ENCODE data around the gene GPD2.

GPD2 gene

DNA sequence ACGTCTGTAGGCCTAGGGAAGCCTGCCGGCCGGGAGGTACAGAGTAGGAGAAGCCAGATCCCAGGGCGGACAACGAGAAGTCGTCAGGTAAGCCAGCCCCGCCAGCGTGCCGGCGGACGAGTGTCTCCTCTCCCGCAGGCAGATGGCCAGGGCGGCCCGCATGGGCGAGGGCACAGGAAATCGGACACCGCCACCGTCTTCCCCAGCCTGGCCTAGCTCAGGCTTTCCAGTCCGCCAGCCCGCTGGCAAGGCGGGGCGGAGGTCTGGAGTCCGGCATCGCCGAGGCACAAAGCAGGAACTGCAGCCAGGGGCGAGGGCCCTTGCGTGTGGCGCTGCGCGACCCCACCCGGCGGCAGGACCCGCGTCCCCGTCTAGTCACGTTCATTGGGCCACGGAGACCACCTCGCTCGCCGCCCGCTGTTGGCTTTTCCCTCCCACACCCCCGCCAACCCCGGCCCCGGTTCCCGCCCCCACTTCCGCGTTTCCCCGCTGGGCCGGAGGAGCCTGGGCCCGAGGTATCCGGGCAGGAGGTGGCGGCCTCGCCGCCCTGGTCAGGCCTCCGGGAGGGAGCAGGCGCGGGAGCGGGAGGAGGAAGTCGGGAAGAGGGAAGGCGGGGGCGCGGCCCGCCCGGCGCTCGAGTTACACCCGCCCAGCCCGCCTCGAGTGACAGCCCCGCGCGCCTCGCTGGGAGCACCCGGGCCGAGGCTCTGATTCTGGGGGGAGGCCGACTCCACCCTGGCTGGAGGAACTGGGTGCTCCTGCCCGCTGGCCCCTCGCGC lies at the start of gene GPD2:
GPD2 (plus strand) TSS at position 662 of the 779 bp plus-strand sequence. CDS start 39,727 bp downstream, outside the sequence.
- DNase-seq (ENCODE audit: low read depth) = peak; percentile 92

DNA sequence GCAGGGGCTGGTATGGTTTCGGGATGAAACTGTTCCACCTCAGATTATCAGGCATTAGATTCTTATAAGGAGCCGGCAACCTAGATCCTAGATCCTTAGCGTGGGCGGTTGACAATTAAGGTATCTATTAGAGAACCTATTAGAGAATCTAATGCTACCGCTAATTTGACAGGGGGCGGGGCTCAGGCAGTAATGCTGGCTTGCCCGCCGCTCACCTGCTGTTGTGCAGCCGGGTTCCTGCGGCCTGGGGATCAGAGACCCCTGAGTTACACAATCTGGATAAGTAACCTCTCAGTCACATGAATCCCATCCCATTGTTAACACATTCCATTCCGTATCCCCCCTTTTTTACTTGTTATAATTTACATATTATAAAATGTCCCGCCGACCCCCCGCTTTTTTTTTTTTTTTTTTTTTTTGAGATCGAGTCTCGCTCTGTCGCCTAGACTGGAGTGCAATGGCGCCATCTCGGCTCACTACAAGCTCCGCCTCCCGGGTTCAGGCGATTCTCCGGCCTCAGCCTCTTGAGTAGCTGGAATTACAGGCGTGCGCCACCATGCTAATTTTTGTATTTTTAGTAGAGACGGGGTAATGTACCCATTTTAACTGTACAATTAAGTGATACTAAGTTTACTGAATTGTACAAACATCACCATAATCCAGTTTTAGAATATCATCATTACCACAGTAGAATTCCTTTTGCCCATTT lies 42.0 kb upstream of the GPD2 start:
- no peak for DNase-seq (ENCODE audit: low read depth)

DNA sequence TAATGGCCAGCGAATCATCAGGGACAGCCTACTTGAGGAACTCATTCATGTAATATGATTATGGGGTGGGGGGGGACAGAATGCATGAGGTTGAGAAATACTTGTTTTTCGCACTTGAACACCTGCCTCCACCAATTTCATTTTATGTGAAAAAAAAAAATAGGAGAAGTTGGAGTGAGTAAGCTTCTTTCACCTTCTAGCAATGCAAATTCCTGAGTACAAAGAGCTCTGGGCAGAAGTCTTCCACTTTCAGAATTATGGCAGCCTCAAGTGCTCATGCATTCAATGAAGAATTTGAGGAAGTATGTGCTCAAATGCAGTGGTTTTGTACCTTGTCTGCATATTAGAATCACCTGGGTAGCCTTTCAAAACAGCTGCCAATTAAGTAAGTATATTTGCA lies 40.1 kb upstream of the GPD2 start:
- no peak for DNase-seq (ENCODE audit: low read depth)

DNA sequence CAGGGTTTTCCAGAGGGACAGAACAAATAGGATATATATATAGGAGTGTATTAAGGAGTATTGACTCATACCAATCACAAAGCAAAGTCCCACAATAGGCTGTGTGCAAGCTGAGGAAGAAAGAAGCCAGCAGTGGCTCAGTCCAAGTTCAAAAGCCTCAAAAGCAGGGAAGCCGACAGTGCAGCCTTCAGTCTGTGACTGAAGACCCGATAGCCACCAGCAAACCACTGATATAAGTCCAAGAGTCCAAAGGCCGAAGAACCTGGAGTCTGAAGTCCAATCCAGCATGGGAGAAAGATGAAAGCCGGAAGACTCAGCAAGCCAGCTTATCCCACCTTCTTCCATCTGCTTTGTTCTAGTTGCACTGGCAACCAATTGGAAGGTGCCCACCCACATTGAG lies 39.0 kb upstream of the GPD2 start:
- DNase-seq (ENCODE audit: low read depth) = no peak

DNA sequence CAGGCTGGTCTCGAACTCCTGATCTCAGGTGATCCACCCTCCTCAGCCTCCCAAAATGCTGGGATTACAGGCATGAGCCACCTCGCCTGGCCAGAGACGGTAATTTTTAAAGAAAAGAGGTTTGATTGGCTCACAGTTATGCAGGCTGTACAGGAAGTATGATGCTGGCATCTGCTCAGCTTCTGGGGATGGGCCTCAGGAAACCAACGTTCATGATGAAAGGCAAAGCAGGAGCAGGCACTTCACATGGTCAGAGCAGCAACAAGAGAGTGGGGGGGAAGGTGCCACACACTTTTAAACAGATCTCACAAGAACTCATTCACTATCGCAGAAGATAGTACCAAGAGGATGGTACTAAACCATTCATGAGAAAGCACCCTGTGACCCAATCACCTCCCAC lies 38.0 kb upstream of the GPD2 start:
- DNase-seq (ENCODE audit: low read depth) = no peak

DNA sequence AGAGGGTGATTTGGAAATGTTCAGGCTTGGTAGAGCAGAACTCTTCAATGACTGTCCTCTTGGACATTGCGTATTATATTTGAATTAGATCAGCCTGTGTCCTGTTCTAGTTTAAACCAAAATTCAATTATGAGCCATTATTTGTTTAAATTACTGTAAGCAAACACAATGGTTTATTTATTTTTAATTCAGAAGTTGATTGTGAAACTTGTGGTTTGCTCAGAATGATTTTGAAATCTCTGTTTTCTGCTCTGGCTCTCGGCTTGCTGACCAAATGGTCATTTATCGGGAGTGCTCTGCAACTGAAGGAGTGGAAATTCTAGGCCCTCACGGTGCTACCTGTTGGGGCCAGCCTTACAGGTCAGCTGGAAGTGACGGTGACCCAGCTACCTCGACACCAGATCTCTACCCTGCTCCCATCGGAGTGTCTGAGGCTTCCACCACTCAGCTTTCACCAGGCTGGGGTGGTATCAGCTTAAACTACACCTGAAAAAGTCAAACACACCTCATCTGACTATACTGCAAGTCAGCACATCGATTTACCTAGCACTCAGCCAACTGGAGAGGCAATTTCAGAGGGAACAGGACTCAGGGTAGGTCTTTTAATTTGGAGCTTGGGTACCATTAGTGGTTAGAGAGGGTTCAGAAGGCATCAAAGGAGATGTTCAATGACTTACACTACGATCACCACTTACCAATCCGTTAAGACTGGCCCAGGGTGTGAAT lies 36.8 kb upstream of the GPD2 start:
- peak; percentile 31 for DNase-seq (ENCODE audit: low read depth)

DNA sequence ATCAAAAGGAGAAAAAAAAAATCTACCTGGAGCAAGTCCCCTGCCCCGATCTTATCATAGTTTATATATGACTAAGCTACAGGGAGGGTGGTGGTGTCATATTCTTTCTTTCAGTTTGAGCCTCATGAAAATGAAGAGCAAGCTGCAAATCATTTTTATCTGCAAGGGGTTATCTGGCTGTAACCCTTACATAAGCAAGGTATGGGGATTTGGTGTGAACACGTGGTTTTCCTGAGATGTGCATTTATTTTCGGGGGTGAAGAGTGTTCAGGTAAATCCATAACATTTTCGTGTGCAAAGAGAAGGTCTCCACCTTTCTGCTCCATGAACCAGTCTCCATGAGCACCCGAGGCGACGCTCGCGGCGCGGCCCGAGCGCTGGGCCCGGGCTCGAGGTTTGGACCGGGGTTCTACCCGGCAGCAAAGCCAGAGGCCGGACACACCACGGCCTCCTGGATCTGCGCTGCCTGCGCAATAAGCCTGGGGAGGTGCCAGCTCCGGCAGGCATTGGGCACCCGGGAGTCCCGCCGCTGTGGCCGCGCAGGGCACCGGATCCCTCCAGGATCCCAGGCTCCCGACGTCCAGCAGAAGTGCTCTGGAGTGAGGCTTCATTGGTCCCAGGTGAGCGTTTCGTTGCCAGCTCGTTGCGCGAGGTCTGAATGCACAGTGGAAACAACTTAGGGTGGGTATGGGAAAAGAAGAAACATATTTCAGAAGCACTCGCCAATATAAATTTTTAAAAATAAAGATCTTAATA lies 36.1 kb upstream of the GPD2 start:
- DNase-seq (ENCODE audit: low read depth) = peak; percentile 82

DNA sequence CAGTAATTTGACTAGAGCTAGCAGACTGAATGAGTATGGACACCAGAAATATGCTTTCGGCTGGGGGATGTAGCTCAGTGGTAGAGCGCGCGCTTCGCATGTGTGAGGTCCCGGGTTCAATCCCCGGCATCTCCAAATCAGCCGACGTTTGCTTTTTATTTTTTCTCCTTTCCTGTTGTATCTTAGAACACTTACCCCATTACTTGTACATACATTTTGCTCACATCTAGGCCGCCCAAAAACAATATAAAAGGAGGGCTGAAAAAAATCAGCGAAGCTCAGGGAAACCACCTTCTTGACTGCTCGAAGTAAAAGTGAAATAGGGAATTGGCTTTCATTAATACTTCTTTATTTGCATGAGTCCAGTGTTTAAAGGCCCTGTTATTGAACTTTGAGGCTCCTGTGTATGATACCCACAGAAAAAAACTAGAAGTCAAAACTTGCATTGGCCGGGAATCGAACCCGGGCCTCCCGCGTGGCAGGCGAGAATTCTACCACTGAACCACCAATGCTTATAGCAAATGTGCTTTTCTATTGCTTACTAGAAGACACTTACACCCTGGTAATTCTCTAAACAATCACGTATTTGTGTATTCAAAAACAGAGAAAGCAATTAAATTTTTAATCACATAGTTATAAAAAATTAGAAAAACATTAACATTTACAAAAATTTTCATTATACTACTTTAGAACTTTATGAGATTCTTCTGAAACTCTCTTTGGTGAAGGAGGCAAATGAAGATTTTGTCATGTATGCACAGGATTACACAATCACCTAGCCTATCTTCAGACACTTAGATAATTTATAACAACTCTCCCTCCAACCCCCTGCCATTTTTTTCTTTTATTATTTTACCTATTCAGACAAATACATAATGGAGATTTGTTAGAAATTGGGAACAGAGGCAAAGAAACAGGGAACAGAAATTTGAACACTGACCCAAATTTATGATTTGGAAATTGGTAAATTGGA lies 35.2 kb upstream of the GPD2 start:
- DNase-seq (ENCODE audit: low read depth) = peak; percentile 82

DNA sequence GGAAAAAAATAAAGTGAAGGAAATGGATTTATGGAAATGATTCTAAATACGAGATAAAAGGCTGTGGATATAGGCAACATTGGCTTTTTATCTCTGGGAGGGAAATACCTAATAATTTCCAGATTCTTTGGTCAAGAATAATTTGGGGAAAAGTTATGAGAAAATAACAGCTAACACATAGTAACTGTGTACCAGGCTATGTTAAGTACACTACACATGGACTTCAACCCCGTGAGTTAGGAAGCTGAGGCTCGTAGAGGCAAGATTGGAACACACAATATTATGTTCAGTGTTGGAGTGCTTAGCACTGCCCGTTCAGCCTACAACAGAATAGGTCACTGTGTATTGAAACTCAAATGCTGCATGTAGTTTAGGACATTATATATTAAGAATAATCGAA lies 34.3 kb upstream of the GPD2 start:
- DNase-seq (ENCODE audit: low read depth) = no peak

DNA sequence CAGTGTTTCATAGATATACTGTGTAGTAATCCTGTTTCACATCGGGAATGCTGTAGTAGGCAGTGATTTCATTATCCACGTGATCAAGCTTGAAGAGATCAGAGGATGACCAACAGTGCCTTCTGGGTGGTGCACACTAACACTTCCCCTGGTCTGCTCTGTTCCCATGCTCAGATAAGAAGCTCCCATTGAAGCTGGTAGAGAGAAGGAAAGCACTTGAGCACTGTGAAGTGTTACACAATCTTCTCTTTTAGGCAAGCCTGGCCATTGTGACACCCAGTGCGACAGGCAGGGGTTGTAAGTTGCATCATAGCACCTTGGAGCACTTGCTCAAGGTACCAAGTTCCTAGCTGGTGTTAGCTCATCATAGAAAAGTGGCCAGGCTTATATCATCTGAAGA lies 30.6 kb upstream of the GPD2 start:
- peak; percentile 13 for DNase-seq (ENCODE audit: low read depth)

DNA sequence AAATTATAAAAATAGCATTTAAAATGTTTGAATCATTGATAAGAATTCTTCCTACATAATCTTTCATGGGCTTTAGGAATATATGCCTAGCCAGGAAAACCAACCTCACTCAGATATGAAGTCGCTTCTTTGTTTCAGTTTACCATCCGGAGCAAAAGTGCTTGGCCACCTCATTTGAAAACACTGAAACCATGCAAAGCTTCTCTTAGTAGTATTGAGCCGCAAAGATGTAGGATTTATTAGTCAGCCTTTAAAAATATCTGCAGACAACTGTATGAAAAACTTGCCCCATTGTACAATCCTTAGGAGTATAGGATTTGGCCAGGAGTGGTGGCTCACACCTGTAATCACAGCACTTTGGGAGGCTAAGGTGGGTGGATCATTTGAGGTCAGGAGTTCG lies 24.3 kb upstream of the GPD2 start:
- no peak for DNase-seq (ENCODE audit: low read depth)

DNA sequence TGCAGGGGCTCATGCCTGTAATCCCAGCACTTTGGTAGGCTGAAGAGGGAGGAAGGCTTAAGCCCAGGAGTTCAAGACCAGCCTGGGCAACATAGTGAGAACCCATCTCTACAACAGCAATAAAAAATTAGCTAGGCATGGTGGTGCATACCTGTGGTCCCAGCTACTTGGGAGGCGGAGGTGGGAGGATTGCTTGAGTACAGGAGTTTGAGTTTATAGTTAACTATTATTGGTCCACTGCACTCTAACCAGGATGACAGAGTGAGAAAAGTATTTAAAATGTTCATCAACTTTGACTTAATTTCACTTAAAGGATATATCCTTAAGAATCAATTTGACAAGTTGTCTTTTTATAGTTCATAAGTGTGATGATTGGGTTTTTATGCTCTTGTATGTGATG lies 14.3 kb upstream of the GPD2 start:
- no peak for DNase-seq (ENCODE audit: low read depth)

DNA sequence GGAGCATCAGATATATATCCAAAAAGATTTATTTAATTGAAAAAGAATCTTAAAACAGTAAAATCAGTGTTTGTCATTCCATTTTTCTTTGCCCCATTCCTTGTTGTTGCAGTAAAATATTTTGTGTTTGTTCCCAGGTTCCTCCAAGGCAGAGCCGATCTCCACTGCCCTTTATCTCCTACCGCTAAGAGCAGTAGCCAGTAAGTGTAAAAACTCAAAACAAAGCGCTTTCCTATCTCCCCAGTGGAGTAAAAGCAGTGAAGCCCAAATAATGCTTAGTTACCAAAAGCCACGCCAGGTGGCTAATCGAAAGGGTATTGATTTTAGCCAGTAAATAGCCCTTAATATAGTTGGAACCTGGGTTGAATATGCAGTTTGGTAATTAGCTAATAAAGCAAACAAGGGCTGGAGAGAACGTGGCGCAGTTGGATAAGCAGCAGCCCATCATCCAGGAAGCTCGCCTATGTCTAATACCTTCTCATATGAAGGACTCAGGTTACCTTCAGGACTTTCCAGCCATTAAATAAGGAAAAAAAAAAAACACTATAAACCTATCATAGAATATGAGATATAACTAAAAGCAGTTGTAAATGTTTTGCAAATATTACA lies 12.4 kb upstream of the GPD2 start:
- DNase-seq (ENCODE audit: low read depth) = no peak

DNA sequence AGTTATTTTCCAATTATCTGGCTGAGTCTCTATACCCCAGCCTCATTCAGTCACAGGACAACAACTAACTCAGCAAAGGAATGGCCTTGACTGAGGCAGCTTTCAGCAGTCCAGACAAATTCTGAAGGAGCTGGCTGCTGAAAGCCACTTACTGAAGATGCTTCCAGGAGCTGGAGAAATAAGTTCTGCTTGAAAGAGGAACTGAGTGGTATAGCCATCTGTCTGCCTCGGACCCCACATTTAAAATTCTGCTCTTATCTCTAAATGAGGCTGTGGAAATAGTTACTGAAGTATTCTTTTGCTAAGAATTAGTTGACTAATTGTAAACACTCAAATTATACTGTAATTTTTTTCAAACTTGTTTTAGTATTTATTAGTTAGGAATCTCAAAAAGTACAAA lies 9.1 kb upstream of the GPD2 start:
- DNase-seq (ENCODE audit: low read depth) = no peak

DNA sequence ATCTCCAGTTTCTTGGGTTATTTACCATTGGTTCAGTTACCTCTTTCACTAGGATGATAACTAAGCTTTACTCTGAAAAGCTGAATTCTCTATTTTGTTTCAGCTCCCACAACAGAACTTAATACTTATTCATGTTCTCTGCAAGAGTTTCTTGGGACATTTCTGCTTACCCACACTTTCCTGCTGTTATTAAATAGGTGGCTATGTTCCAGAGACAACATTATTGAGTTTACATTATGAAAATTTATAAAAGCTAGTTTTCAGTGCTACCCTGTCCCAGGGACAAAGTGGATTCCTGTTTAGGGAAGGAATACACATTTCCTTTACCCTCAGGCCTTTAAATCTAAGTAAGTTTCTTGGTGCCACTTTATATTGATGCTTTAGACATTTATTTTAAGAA lies 7.0 kb upstream of the GPD2 start:
- DNase-seq (ENCODE audit: low read depth) = no peak

DNA sequence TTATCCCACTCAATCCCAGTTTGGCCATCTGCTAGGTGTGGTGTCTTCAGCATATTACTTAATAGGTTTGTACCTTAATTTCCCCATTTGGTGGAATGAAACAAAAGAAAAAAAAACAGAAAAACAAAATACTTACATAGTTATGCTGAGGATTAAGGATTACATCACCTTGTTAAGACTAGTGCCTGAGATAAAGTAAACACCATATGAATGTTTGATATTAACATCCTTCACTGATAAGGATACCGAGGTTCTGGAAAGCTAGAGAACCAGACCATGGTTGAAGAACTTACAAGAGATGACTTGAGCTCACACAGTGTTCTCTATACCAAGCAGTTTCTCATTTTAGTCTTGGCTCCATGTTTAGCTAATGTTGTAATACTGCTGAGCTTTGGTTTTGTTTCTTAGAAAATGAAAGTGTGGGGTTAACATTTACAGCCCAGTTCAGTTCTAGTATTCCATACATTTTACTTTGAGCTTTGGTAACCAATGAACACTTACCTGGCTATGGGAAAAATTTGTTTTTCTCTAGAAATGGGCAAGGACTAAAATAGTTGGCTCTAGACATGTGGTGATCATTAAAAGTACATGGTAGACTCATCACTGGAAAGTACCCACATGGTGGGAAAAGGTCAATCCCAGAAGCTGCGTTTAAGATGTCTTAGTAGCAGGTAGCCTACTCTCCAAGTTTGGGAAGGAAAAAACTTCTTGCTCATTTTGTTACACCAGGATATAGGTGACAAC lies 5.8 kb upstream of the GPD2 start:
- DNase-seq (ENCODE audit: low read depth) = no peak

DNA sequence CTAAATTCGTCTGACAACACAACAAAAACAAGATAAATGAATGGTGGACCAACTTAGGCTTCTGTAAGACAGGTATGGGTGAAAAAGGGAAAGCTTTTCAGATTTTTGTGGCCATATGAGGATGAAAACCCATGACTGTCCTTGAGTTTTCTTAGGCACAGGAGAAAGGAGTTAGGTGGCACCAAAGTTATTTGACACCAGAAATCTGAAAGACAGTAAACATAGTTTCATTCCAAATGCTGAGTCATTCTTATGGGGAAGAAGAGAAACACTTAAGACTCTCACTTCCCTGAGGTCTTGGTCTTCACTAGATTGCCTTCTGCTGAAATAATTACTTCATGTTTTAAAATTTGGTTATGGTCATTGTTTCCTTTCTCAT lies 5.2 kb upstream of the GPD2 start:
- DNase-seq (ENCODE audit: low read depth) = peak; percentile 72

DNA sequence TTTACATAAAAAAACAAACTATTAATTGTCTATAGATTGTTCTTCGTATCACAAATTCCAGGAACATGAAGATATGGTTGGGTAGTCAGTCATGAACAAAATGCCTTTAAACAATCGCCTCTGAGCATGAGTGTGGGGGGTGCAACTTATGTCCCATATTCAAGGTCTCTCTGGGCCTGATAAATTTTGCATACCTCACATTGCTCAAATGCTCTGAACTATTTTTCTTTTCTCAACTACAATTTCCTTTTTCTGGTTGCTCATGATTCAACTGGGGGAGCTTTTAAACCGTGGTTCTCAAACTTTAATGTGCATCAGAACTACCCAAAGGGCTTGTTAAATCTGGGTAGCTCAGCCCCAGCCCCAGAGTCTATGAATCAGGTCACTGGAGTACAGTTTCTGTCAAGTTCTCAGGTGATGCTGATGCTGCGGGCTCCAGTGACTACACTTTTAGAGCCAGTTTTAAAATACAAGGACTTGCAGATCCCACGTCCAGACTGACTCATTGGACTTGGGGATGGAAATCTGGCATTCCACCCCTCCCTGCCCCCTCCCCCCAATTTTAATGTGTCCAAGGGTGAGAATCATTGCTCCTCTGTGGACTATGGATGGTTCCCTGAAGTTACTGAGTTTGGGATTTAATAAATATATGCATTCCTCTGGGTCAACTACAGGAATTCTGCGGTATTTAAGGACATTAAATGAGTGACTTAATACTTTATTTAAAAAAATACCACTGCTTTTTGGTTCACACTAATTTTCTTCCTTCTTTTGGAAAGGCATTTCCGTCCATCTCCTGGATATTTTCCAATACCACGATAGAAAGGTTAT lies 1.5 kb upstream of the GPD2 start:
- DNase-seq (ENCODE audit: low read depth) = peak; percentile 19

DNA sequence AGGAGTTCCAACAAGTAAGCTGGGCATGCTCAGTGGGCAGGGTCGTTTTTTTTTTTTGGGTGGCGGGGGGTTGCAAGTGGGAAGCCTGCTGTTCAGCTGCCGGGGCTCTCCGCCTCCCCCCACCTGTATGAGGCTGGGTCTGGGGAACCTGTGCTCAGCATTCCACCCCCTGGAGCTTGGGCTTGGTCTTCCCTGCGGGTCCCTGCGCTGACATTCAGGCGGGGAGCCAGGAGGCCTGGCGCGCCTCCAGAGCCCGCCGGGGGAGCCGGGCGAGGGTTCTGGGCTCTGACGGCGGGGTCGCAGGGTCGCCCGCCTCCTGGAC lies 822 bp upstream of the GPD2 start:
- no peak for DNase-seq (ENCODE audit: low read depth)
